K562 (cell line): ENCODE results near the gene GDF9. TPM values are rescaled to one million over a fixed set of nuclear protein-coding genes. Genes with fewer than 3 reads are reported as not detected.
A peak's percentile ranks its signal among the peaks of the same experiment; 100 is the strongest.

ENCODE experiments used
- ATAC-seq: fragments of 200-7000 bp; cut with Tn5 transposase; 3 replicates; pipeline ENCODE4 v1.9.1; 2020; ENCODE audit warnings: moderate library complexity
- BruUV-seq: library from RNA; stranded (reverse); fragments of 400-500 nt; replicated peaks from 2 replicates; lab custom pipeline; 2021; lab: Mats Ljungman, UMichigan
- CTCF ChIA-PET: fragments of 300-600 bp; formaldehyde crosslinking; extraction: SDS; loops from one replicate; lab custom pipeline; 2021; ENCODE audit warnings: low intra/inter-chr PET ratio; lab: Yijun Ruan, JAX
- POLR2A ChIA-PET: fragments of 300-600, 350-650 bp; sonication (Branson Sonifier 250); formaldehyde crosslinking; extraction: SDS; loops from one replicate; lab custom pipeline; 2021; ENCODE audit warnings: antibody characterized with exemption, inconsistent platforms; lab: Yijun Ruan, JAX
- DNase-seq, 4 experiments: peaks; one replicate each; pipeline versions ENCODE4 v3.0.0 to v3.0.0-alpha.2; 2011 to 2018; ENCODE audit warnings: low spot score in 3 of 4, mixed read lengths in 3 of 4; ENCODE audit errors: extremely low read depth in 1 of 4
- FAIRE-seq: peaks from 2 replicates; lab custom pipeline; 2011; peaks lifted over from hg19 to GRCh38; lab: Jason Lieb, UNC
- H2AFZ ChIP-seq: 2 replicates; pipeline ENCODE4 v1.6.0; 2011; ENCODE audit warnings: low read depth, low read length, control low read depth, inconsistent platforms
- H3K27ac ChIP-seq: fragments of 200-600 bp; 3 replicates; pipeline ENCODE4 v1.8.0; 2011; ENCODE audit warnings: low read depth, mild to moderate bottlenecking, control low read depth, inconsistent platforms, low read length, moderate library complexity, mixed read lengths; ENCODE audit errors: extremely low read depth
- H3K27me3 ChIP-seq, 2 experiments: fragments of 300-600 bp in 1 of 2; 2 replicates in 1 of 2; 3 replicates in 1 of 2; pipeline versions ENCODE4 v1.6.0 to v1.8.0; 2011; ENCODE audit warnings: inconsistent platforms in 2 of 2, low read length in 2 of 2, mild to moderate bottlenecking in 1 of 2, mixed read lengths in 1 of 2, moderate library complexity in 1 of 2; ENCODE audit not compliant: control insufficient read depth in 2 of 2, insufficient read depth in 2 of 2
- H3K36me3 ChIP-seq: fragments of 300-600 bp; 3 replicates; pipeline ENCODE4 v1.8.0; 2011; ENCODE audit warnings: mild to moderate bottlenecking, low read length, inconsistent platforms; ENCODE audit not compliant: control insufficient read depth, insufficient read depth
- H3K4me1 ChIP-seq, 2 experiments: fragments of 200-600 bp in 1 of 2; replicated peaks in 1 of 2; 2 replicates in 1 of 2; 3 replicates in 1 of 2; pipeline versions ENCODE4 v1.5.1 to v1.8.0; 2011; ENCODE audit warnings: inconsistent platforms in 2 of 2, low read length in 2 of 2, mild to moderate bottlenecking in 1 of 2, mixed read lengths in 1 of 2, moderate library complexity in 1 of 2; ENCODE audit not compliant: control insufficient read depth in 2 of 2, insufficient read depth in 2 of 2
- H3K4me2 ChIP-seq: 2 replicates; pipeline ENCODE4 v1.6.1; 2011; ENCODE audit warnings: low read length, control low read depth, inconsistent platforms, mixed read lengths; ENCODE audit not compliant: insufficient read depth
- H3K4me3 ChIP-seq: fragments of 200-600 bp; sonication (generic), shearing (Covaris generic); 2 replicates; pipeline ENCODE4 v1.5.1; 2016; ENCODE audit warnings: control low read depth, inconsistent platforms
- H3K79me2 ChIP-seq: fragments of 200-600 bp; 3 replicates; pipeline ENCODE4 v1.8.0; 2011; ENCODE audit warnings: low read length, inconsistent platforms; ENCODE audit not compliant: control insufficient read depth, insufficient read depth
- H3K9ac ChIP-seq, 2 experiments: 2 replicates each; pipeline versions ENCODE4 v1.6.0 to v1.6.1; 2011; ENCODE audit warnings: low read depth in 2 of 2, low read length in 2 of 2, control low read depth in 1 of 2, inconsistent platforms in 1 of 2, mild to moderate bottlenecking in 1 of 2, mixed read lengths in 1 of 2; ENCODE audit not compliant: insufficient read depth in 1 of 2
- H3K9me1 ChIP-seq: one replicate; pipeline ENCODE4 v1.6.0; 2011; ENCODE audit warnings: inconsistent platforms, mild to moderate bottlenecking, low read length, moderate library complexity; ENCODE audit not compliant: control insufficient read depth, insufficient read depth
- H3K9me3 ChIP-seq: replicated peaks from 2 replicates; pipeline ENCODE4 v1.5.1; 2011; ENCODE audit warnings: low read depth, low read length, inconsistent platforms; ENCODE audit not compliant: control insufficient read depth, insufficient read depth
- H4K20me1 ChIP-seq: replicated peaks from 2 replicates; pipeline ENCODE4 v1.6.1; 2011; ENCODE audit warnings: low read length, inconsistent platforms, mixed read lengths; ENCODE audit not compliant: control insufficient read depth, insufficient read depth
- ARID1B ChIP-seq: fragments of 450-650 bp; IDR thresholded peaks from 2 replicates; pipeline ENCODE4 v1.6.1; 2016; ENCODE audit warnings: antibody characterized with exemption, mild to moderate bottlenecking, inconsistent platforms
- CGGBP1 ChIP-seq: fragments of 250-450 bp; sonication (Bioruptor Pico); IDR thresholded peaks from 2 replicates; pipeline ENCODE4 v1.9.0; 2021; ENCODE audit warnings: mild to moderate bottlenecking
- MNT ChIP-seq, 2 experiments: fragments of 450-650 bp; conservative IDR thresholded peaks; 2 replicates each; pipeline ENCODE4 v1.6.1; 2017; ENCODE audit warnings: mild to moderate bottlenecking in 2 of 2, moderate library complexity in 2 of 2
- POLR2H ChIP-seq: IDR thresholded peaks from 2 replicates; pipeline ENCODE4 v1.6.1; 2016; ENCODE audit warnings: missing genetic modification characterization, low read depth, mild to moderate bottlenecking, control low read depth, missing compliant biosample characterization, moderate library complexity
- RERE ChIP-seq: sonication (generic); formaldehyde crosslinking; IDR thresholded peaks from 2 replicates; pipeline ENCODE4 v1.8.0; 2023; ENCODE audit warnings: missing genetic modification reagents, mild to moderate bottlenecking, borderline replicate concordance
- SAP30 ChIP-seq: fragments of 200-600 bp; sonication (generic); IDR thresholded peaks from 2 replicates; pipeline ENCODE4 v1.6.1; 2012; ENCODE audit warnings: borderline replicate concordance, low read depth, mild to moderate bottlenecking, moderate library complexity, low read length, control low read depth, inconsistent platforms; ENCODE audit not compliant: insufficient read depth, poor library complexity, severe bottlenecking
- ZNF143 ChIP-seq: sonication (generic); formaldehyde crosslinking; IDR thresholded peaks from 2 replicates; pipeline ENCODE4 v1.9.0; 2022; ENCODE audit warnings: mild to moderate bottlenecking, missing genetic modification reagents
- ZNF146 ChIP-seq: IDR thresholded peaks from one replicate; pipeline ENCODE4 v1.6.1; 2018; ENCODE audit warnings: missing compliant biosample characterization; ENCODE audit not compliant: unreplicated experiment
- ZNF232 ChIP-seq: sonication (generic); formaldehyde crosslinking; IDR thresholded peaks from 2 replicates; pipeline ENCODE4 v1.8.0; 2022; ENCODE audit warnings: mild to moderate bottlenecking, missing genetic modification reagents
- WGBS: fragments of 100-300 bp; shearing (Covaris generic); methylation state at CpG from one replicate; pipeline ENCODE4 v1.1.6; 2016; ENCODE audit warnings: low coverage, mixed read lengths; ENCODE audit not compliant: insufficient coverage; ENCODE audit errors: missing lambda C conversion rate; 5-methylcytosine and 5-hydroxymethylcytosine counted together
- in situ Hi-C: fragments of 300-500 bp; cut with MboI; formaldehyde crosslinking; loops from 4 replicates; pipeline ENCODE4 v1.15.0; 2018; ENCODE audit warnings: inconsistent platforms, mixed read lengths
- intact Hi-C: fragments of 100-400 bp; cut with micrococcal nuclease; formaldehyde crosslinking; loops from 2 replicates; pipeline ENCODE4 v1.14.2; 2022
- polyA plus RNA-seq, 8 experiments: library from polyadenylated mRNA; depleted of rRNA in 4 of 8; stranded (reverse) in 5 of 8; unstranded in 3 of 8; fragments of >200 nt; fragmentation: Nextera tagmentation in 2 of 8; fragmentation: Illumina TruSeq in 1 of 8; extraction: Ambion mirVana in 2 of 8; extraction: Trizol in 1 of 8; gene quantifications; 2 replicates each; pipeline versions ENCODE4 v1.2.1 to v1.2.3, GENCODE V29; 2011 to 2014; ENCODE audit warnings: inconsistent platforms in 1 of 8, missing spikeins in 1 of 8
- total RNA-seq, 7 experiments: library from RNA; depleted of rRNA in 6 of 7; stranded (reverse); fragments of >200 nt in 6 of 7; fragmentation: Illumina TruSeq in 2 of 7; extraction: Trizol in 2 of 7; gene quantifications; 2 replicates each; pipeline versions ENCODE4 v1.2.1 to v1.2.3, GENCODE V29; 2011 to 2021; ENCODE audit warnings: low replicate concordance in 1 of 7

The GDF9 gene
- total and polyA plus RNA-seq, 9 of the 15 experiments (the other 6 are each of a cell fraction or from before 2014, with no cell fraction given) = 0.10 to 0.70 (median 0.20) TPM; not detected in 1

- BruUV-seq = TSS peak; percentile 83
- peak overlapping the region; percentile 74 for H3K4me3 ChIP-seq
- 80% methylated on average over 9 of the region's 15 CpGs for WGBS
- ATAC-seq (no peak), DNase-seq (no peak), FAIRE-seq (peak; percentile 19)
- H3K4me1 ChIP-seq = peaks cover 18 to 27% of the 10 kb centered on the region in 2 experiments; a peak in 4 of 5 replicates
- H2AFZ ChIP-seq = peak overlapping the region; percentile 97
- H3K9ac ChIP-seq = peak overlapping the region; percentile 92 to 100
- no peaks in the 10 kb centered on the region for H4K20me1 ChIP-seq
- H3K9me3 ChIP-seq = no peaks in the 10 kb centered on the region
- in situ Hi-C loops (no loop called here), intact Hi-C loops (no loop called here)
- ChIA-PET POLR2A (interaction anchor here (0.6 to 3.9 kb wide), 12 partner anchors 8 to 1693 kb away, joined by 3 to 22 read pairs (median 4); partner anchors contain the start of genes GDF9 and UQCRQ), CTCF (interaction anchor here (1.5 to 2.1 kb wide), 2 partner anchors 52 to 417 kb away, joined by 5 to 13 read pairs; no protein-coding TSS in a partner anchor)
- H3K27ac ChIP-seq = peak overlapping the region; percentile 92
- H3K36me3 ChIP-seq = peaks cover 20% of the 10 kb centered on the region; the same call in 1 of the 3 replicates
- H3K9me1 ChIP-seq = no peaks in the 10 kb centered on the region
- peak overlapping the region; percentile 89 for H3K4me2 ChIP-seq
- no peaks in the 10 kb centered on the region for H3K27me3 ChIP-seq
- H3K79me2 ChIP-seq = peaks cover 23% of the 10 kb centered on the region
- TF ChIP-seq SAP30 (no peak), MNT (conservative IDR thresholded peaks at IDR 0.05) (0 out of 4 replicates have a peak, but pooled peaks of 1 of the 2 experiments have one; percentile 4), CGGBP1 (CRISPR knock-in tag) (no peak), RERE (no peak), ZNF232 (CRISPR knock-in tag) (no peak), ARID1B (0 out of 2 replicates have a peak, but pooled peaks have one; percentile 1), POLR2H (no peak), ZNF143 (CRISPR knock-in tag) (0 out of 2 replicates have a peak, but pooled peaks have one; percentile 19), ZNF146 (CRISPR knock-in tag) (no peak)
Observed at GRCh38 chr5:132831095-132831860, 35.0 kb downstream of the GDF9 start.
